Neural cell (in vitro differentiated cells): ENCODE data around the gene JAZF1. TPM values are rescaled to one million over a fixed set of nuclear protein-coding genes. Genes with fewer than 3 reads are reported as not detected.

Experiments used
- H2AFZ ChIP-seq: fragments of 200-600, 300-800 bp; sonication (generic), shearing (Covaris generic); 2 replicates; pipeline ENCODE4 v1.6.0; 2014; ENCODE audit warnings: low read depth, mild to moderate bottlenecking, antibody characterized with exemption, low read length, moderate library complexity
- H3F3A ChIP-seq: fragments of 200-600 bp; shearing (Covaris generic); 2 replicates; pipeline ENCODE4 v1.6.1; 2016; ENCODE audit warnings: mild to moderate bottlenecking, moderate library complexity, mixed read lengths, antibody characterized with exemption, low read length; ENCODE audit not compliant: insufficient read depth, poor library complexity, severe bottlenecking
- H3K27ac ChIP-seq: fragments of 200-600, 300-800 bp; sonication (generic), shearing (Covaris generic); 2 replicates; pipeline ENCODE4 v1.5.1; 2014; ENCODE audit warnings: mild to moderate bottlenecking, low read length, moderate library complexity
- H3K27me3 ChIP-seq: fragments of 300-800, 200-600 bp; sonication (generic), shearing (Covaris generic); 2 replicates; pipeline ENCODE4 v1.6.0; 2014; ENCODE audit warnings: mild to moderate bottlenecking, low read depth, low read length, moderate library complexity; ENCODE audit not compliant: insufficient read depth
- H3K36me3 ChIP-seq: fragments of 300-800, 200-600 bp; sonication (generic), shearing (Covaris generic); 2 replicates; pipeline ENCODE4 v1.5.1; 2014; ENCODE audit warnings: mild to moderate bottlenecking, antibody characterized with exemption, low read length, moderate library complexity; ENCODE audit not compliant: insufficient read depth
- H3K4me2 ChIP-seq: fragments of 300-800, 200-600 bp; sonication (generic), shearing (Covaris generic); 2 replicates; pipeline ENCODE4 v1.6.0; 2014; ENCODE audit warnings: mild to moderate bottlenecking, low read length
- H3K4me3 ChIP-seq: fragments of 300-800, 200-600 bp; sonication (generic), shearing (Covaris generic); 2 replicates; pipeline ENCODE4 v1.5.1; 2014; ENCODE audit warnings: mild to moderate bottlenecking, low read length, moderate library complexity
- H3K79me2 ChIP-seq: fragments of 200-600 bp; shearing (Covaris generic); replicated peaks from 2 replicates; pipeline ENCODE4 v1.6.0; 2014; ENCODE audit warnings: mild to moderate bottlenecking, low read length, moderate library complexity; ENCODE audit not compliant: insufficient read depth
- H3K9ac ChIP-seq: fragments of 300-800, 200-600 bp; sonication (generic), shearing (Covaris generic); 2 replicates; pipeline ENCODE4 v1.6.1; 2016; ENCODE audit warnings: mild to moderate bottlenecking, low read length, mixed read lengths
- H3K9me2 ChIP-seq: fragments of 200-600 bp; shearing (Covaris generic); 2 replicates; pipeline ENCODE4 v1.6.1; 2016; ENCODE audit warnings: mild to moderate bottlenecking, low read length, mixed read lengths; ENCODE audit not compliant: insufficient read depth
- H3K9me3 ChIP-seq: fragments of 200-600, 300-800 bp; sonication (generic), shearing (Covaris generic); 2 replicates; pipeline ENCODE4 v1.6.1; 2016; ENCODE audit warnings: mild to moderate bottlenecking, mixed run types, low read length, moderate library complexity, mixed read lengths
- H4K20me1 ChIP-seq: fragments of 200-600 bp; shearing (Covaris generic); 2 replicates; pipeline ENCODE4 v1.6.1; 2016; ENCODE audit warnings: mild to moderate bottlenecking, mixed run types; ENCODE audit not compliant: insufficient read depth
- EP300 ChIP-seq: fragments of 450-650 bp; conservative IDR thresholded peaks from 2 replicates; pipeline ENCODE4 v1.6.1; 2014; ENCODE audit warnings: antibody characterized with exemption, mild to moderate bottlenecking, moderate library complexity; ENCODE audit not compliant: poor library complexity, severe bottlenecking
- EZH2 ChIP-seq: fragments of 200-600, 300-800 bp; shearing (Covaris generic), sonication (generic); IDR thresholded peaks from 2 replicates; pipeline ENCODE4 v1.6.1; 2014; ENCODE audit warnings: antibody characterized with exemption, low read length, borderline replicate concordance, mild to moderate bottlenecking; ENCODE audit not compliant: insufficient read depth, poor library complexity, severe bottlenecking
- MXI1 ChIP-seq: fragments of 450-650 bp; conservative IDR thresholded peaks from 2 replicates; pipeline ENCODE4 v1.6.1; 2014; ENCODE audit warnings: antibody characterized with exemption, mild to moderate bottlenecking; ENCODE audit not compliant: poor library complexity, severe bottlenecking
- POLR2AphosphoS5 ChIP-seq: IDR thresholded peaks from 2 replicates; pipeline ENCODE4 v1.6.1; 2012
- RAD21 ChIP-seq: fragments of 450-650 bp; conservative IDR thresholded peaks from 2 replicates; pipeline ENCODE4 v1.6.1; 2014; ENCODE audit warnings: antibody characterized with exemption, mild to moderate bottlenecking, moderate library complexity
- SMC3 ChIP-seq: fragments of 450-650 bp; conservative IDR thresholded peaks from 2 replicates; pipeline ENCODE4 v1.6.1; 2014; ENCODE audit warnings: antibody characterized with exemption, mild to moderate bottlenecking, moderate library complexity; ENCODE audit not compliant: poor library complexity
- TAF1 ChIP-seq: IDR thresholded peaks from 2 replicates; pipeline ENCODE4 v1.6.1; 2012; ENCODE audit warnings: low read depth
- polyA plus RNA-seq: library from polyadenylated mRNA; depleted of rRNA; stranded (reverse); fragments of >200 nt; gene quantifications from 2 replicates; pipeline ENCODE4 v1.2.3, GENCODE V29; 2014
- TF ChIP-seq, protein P1 (sequence below): fragments of 450-650 bp; IDR thresholded peaks from 2 replicates; pipeline ENCODE4 v1.5.1; 2014; ENCODE audit warnings: antibody characterized with exemption, mild to moderate bottlenecking, moderate library complexity; ENCODE audit not compliant: poor library complexity, severe bottlenecking
- TF ChIP-seq, protein P2 (sequence below): IDR thresholded peaks from 2 replicates; pipeline ENCODE4 v1.6.1; 2012; ENCODE audit warnings: borderline replicate concordance

JAZF1 gene
- polyA plus RNA-seq, 1 donor from 2014 or later: 29.5 TPM

DNA sequence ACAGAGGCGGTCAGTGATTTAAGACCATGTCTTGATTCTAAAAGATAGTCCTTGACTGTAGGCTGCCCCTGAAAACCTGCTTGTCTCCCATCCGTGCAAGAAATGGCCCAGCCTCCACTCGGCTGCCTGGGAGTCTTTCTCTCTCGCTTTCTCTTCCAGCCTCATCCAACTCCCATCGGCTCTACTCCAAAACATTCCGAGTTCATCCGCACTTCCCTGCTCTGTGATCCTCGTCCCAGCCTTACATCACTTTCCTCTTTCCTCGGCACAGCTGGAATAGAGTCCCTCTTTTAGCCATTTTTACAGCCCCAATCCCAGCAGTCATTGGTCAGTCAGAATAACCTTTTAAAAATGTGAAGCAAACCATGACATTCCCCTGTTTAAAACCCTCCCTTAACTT is 305.5 kb downstream of the JAZF1 start:
- Histone ChIP-seq H4K20me1 (no peaks in the 10 kb centered on the region), H3K27me3 (no peaks in the 10 kb centered on the region), H3K9me3 (no peaks in the 10 kb centered on the region), H3K4me2 (no peak overlapping the region), H3K4me3 (no peak overlapping the region), H3K79me2 (no peaks in the 10 kb centered on the region), H2AFZ (no peak overlapping the region), H3K9me2 (no peaks in the 10 kb centered on the region), H3F3A (no peaks in the 10 kb centered on the region), H3K36me3 (no peaks in the 10 kb centered on the region), H3K27ac (no peak overlapping the region), H3K9ac (no peak overlapping the region)
- no peak for TF ChIP-seq EZH2

DNA sequence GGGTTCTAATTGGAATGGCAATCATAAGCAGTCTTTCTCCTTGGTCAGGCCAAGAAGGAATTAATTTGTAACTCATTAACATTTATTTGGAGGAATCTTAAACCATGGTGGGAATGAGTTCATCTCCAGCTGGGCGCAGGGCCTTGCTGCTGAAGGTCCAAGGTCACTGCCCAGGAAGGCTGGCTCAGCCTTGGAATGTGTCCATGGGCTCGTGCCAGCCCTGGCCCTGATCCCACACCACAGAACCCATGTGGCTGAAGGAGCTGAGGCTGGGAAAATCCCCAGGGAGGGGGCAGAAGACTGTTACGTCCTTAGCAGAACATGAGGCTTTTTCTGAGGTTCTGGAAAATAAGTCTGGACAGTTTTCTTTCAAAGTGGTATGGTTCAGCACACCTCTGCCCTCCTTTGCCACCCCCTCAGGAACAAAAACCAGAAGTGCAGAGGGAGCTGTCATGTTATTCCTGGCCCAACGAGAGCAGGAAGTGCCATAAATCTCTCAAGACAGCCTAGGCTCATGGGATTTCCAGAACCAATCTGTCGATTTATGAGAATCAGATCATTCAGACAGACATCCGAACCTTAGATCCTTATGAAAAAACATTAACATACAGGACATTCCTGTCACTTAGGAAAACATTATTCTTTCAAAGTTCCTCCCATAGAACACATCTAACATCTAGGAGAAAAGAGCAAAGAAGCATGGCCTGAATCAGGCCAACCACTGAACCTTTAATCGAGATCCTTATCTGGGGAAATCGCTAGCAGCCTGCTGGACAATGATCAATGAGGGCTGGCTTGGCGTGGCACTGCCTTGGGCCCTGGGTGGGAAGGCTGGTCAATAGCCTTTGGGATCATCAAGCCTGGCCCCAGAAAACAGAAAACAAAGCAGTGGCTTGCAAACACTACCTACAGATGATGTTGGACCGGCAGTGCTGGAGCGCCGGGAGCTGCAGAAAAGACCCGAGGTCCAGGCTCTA is 306.3 kb downstream of the JAZF1 start:
- H3K9ac ChIP-seq: no peak overlapping the region
- H3K79me2 ChIP-seq: no peaks in the 10 kb centered on the region
- no peaks in the 10 kb centered on the region for H3K36me3 ChIP-seq
- H3K9me3 ChIP-seq: no peaks in the 10 kb centered on the region
- no peaks in the 10 kb centered on the region for H3K27me3 ChIP-seq
- no peak for TF ChIP-seq EZH2
- TF ChIP-seq, protein P1, sequence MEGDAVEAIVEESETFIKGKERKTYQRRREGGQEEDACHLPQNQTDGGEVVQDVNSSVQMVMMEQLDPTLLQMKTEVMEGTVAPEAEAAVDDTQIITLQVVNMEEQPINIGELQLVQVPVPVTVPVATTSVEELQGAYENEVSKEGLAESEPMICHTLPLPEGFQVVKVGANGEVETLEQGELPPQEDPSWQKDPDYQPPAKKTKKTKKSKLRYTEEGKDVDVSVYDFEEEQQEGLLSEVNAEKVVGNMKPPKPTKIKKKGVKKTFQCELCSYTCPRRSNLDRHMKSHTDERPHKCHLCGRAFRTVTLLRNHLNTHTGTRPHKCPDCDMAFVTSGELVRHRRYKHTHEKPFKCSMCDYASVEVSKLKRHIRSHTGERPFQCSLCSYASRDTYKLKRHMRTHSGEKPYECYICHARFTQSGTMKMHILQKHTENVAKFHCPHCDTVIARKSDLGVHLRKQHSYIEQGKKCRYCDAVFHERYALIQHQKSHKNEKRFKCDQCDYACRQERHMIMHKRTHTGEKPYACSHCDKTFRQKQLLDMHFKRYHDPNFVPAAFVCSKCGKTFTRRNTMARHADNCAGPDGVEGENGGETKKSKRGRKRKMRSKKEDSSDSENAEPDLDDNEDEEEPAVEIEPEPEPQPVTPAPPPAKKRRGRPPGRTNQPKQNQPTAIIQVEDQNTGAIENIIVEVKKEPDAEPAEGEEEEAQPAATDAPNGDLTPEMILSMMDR: no peak
- no peak for TF ChIP-seq TAF1
- no peak for TF ChIP-seq MXI1
- TF ChIP-seq POLR2AphosphoS5: no peak
- no peak for TF ChIP-seq SMC3
- TF ChIP-seq, protein P2, sequence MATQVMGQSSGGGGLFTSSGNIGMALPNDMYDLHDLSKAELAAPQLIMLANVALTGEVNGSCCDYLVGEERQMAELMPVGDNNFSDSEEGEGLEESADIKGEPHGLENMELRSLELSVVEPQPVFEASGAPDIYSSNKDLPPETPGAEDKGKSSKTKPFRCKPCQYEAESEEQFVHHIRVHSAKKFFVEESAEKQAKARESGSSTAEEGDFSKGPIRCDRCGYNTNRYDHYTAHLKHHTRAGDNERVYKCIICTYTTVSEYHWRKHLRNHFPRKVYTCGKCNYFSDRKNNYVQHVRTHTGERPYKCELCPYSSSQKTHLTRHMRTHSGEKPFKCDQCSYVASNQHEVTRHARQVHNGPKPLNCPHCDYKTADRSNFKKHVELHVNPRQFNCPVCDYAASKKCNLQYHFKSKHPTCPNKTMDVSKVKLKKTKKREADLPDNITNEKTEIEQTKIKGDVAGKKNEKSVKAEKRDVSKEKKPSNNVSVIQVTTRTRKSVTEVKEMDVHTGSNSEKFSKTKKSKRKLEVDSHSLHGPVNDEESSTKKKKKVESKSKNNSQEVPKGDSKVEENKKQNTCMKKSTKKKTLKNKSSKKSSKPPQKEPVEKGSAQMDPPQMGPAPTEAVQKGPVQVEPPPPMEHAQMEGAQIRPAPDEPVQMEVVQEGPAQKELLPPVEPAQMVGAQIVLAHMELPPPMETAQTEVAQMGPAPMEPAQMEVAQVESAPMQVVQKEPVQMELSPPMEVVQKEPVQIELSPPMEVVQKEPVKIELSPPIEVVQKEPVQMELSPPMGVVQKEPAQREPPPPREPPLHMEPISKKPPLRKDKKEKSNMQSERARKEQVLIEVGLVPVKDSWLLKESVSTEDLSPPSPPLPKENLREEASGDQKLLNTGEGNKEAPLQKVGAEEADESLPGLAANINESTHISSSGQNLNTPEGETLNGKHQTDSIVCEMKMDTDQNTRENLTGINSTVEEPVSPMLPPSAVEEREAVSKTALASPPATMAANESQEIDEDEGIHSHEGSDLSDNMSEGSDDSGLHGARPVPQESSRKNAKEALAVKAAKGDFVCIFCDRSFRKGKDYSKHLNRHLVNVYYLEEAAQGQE: no peak
- TF ChIP-seq RAD21: no peak
- TF ChIP-seq EP300: no peak
- no peaks in the 10 kb centered on the region for H4K20me1 ChIP-seq
- H3K27ac ChIP-seq: no peak overlapping the region
- no peak overlapping the region for H2AFZ ChIP-seq
- H3K9me2 ChIP-seq: no peaks in the 10 kb centered on the region
- H3F3A ChIP-seq: no peaks in the 10 kb centered on the region
- H3K4me2 ChIP-seq: no peak overlapping the region
- H3K4me3 ChIP-seq: no peak overlapping the region
